ENCODE measurements around the gene BBOX1.

- TF ChIP-seq EZH2 (IDR thresholded peaks at IDR 0.05): no peak
- TF ChIP-seq POLR2AphosphoS5 (IDR thresholded peaks at IDR 0.05; ENCODE audit: borderline replicate concordance, low read depth, low read length): no peak
- no peak for TF ChIP-seq FOXP2 (optimal IDR thresholded peaks at IDR 0.05; ENCODE audit: control extremely low read depth, extremely low read length, insufficient read depth)
Measured at GRCh38 chr11:27013781-27014361, 26.7 kb upstream of the BBOX1 start.
